ENCODE data around the gene NFATC2.

- TF ChIP-seq EZH2phosphoT487 (IDR thresholded peaks at IDR 0.05; ENCODE audit: low read depth) (no peak), CTCF (IDR thresholded peaks at IDR 0.05; ENCODE audit: low read depth, low read length) (no peak)
Observed at GRCh38 chr20:51438136-51438535, 104.4 kb downstream of the NFATC2 start.

Data from OCI-LY3 (cell line).